Measurements from ENCODE around the gene RAB3C. TPM values are rescaled to one million over a fixed set of nuclear protein-coding genes. Genes with fewer than 3 reads are reported as not detected.

The RAB3C gene
- total RNA-seq, 1 donor from 2014 or later: 0.52 TPM

- no peaks in the 10 kb centered on the region for H3K36me3 ChIP-seq (ENCODE audit: control insufficient read depth in 3 of 3, insufficient read depth in 3 of 3, low read length in 3 of 3)
- no peaks in the 10 kb centered on the region for H3K4me1 ChIP-seq (ENCODE audit: control insufficient read depth in 3 of 3, insufficient read depth in 3 of 3, low read length in 3 of 3)
- H3K9me3 ChIP-seq (ENCODE audit: control insufficient read depth in 3 of 3, low read length in 3 of 3): no peaks in the 10 kb centered on the region
- no peak overlapping the region for H3K4me3 ChIP-seq (ENCODE audit: low read length in 3 of 3)
- H3K27me3 ChIP-seq (ENCODE audit: control insufficient read depth in 3 of 3, insufficient read depth in 3 of 3, low read length in 3 of 3): no peaks in the 10 kb centered on the region
- H3K9ac ChIP-seq (ENCODE audit: low read depth in 1 of 3, low read length in 3 of 3): no peak overlapping the region
- no peak overlapping the region for H3K27ac ChIP-seq (ENCODE audit: low read depth, low read length)
These were observed 52.5 kb downstream of the RAB3C start for GRCh38 chr5:58635416-58635815.

- Histone ChIP-seq H3K9ac (ENCODE audit: low read depth in 1 of 3, low read length in 3 of 3) (no peak overlapping the region), H3K4me3 (ENCODE audit: low read length in 3 of 3) (no peak overlapping the region), H3K27ac (ENCODE audit: low read depth, low read length) (no peak overlapping the region), H3K27me3 (ENCODE audit: control insufficient read depth in 3 of 3, insufficient read depth in 3 of 3, low read length in 3 of 3) (no peaks in the 10 kb centered on the region), H3K9me3 (ENCODE audit: control insufficient read depth in 3 of 3, low read length in 3 of 3) (no peaks in the 10 kb centered on the region), H3K36me3 (ENCODE audit: control insufficient read depth in 3 of 3, insufficient read depth in 3 of 3, low read length in 3 of 3) (no peaks in the 10 kb centered on the region), H3K4me1 (ENCODE audit: control insufficient read depth in 3 of 3, insufficient read depth in 3 of 3, low read length in 3 of 3) (no peaks in the 10 kb centered on the region)
These were observed 57.1 kb downstream of the RAB3C start for GRCh38 chr5:58640011-58640410.

- H3K9me3 ChIP-seq (ENCODE audit: control insufficient read depth in 3 of 3, low read length in 3 of 3): no peaks in the 10 kb centered on the region
- H3K4me3 ChIP-seq (ENCODE audit: low read length in 3 of 3): no peak overlapping the region
- H3K4me1 ChIP-seq (ENCODE audit: control insufficient read depth in 3 of 3, insufficient read depth in 3 of 3, low read length in 3 of 3): no peaks in the 10 kb centered on the region
- H3K27me3 ChIP-seq (ENCODE audit: control insufficient read depth in 3 of 3, insufficient read depth in 3 of 3, low read length in 3 of 3): no peaks in the 10 kb centered on the region
- H3K27ac ChIP-seq (ENCODE audit: low read depth, low read length): no peak overlapping the region
- no peak overlapping the region for H3K9ac ChIP-seq (ENCODE audit: low read depth in 1 of 3, low read length in 3 of 3)
- H3K36me3 ChIP-seq (ENCODE audit: control insufficient read depth in 3 of 3, insufficient read depth in 3 of 3, low read length in 3 of 3): no peaks in the 10 kb centered on the region
These were observed 58.7 kb downstream of the RAB3C start for GRCh38 chr5:58641533-58641932.

- Histone ChIP-seq H3K36me3 (ENCODE audit: control insufficient read depth in 3 of 3, insufficient read depth in 3 of 3, low read length in 3 of 3) (no peaks in the 10 kb centered on the region), H3K4me1 (ENCODE audit: control insufficient read depth in 3 of 3, insufficient read depth in 3 of 3, low read length in 3 of 3) (no peaks in the 10 kb centered on the region), H3K9ac (ENCODE audit: low read depth in 1 of 3, low read length in 3 of 3) (no peak overlapping the region), H3K4me3 (ENCODE audit: low read length in 3 of 3) (no peak overlapping the region), H3K27me3 (ENCODE audit: control insufficient read depth in 3 of 3, insufficient read depth in 3 of 3, low read length in 3 of 3) (no peaks in the 10 kb centered on the region), H3K9me3 (ENCODE audit: control insufficient read depth in 3 of 3, low read length in 3 of 3) (no peaks in the 10 kb centered on the region), H3K27ac (ENCODE audit: low read depth, low read length) (no peak overlapping the region)
These were observed 66.0 kb downstream of the RAB3C start for GRCh38 chr5:58648846-58649245.

- Histone ChIP-seq H3K27me3 (ENCODE audit: control insufficient read depth in 3 of 3, insufficient read depth in 3 of 3, low read length in 3 of 3) (no peaks in the 10 kb centered on the region), H3K27ac (ENCODE audit: low read depth, low read length) (no peak overlapping the region), H3K9ac (ENCODE audit: low read depth in 1 of 3, low read length in 3 of 3) (no peak overlapping the region), H3K9me3 (ENCODE audit: control insufficient read depth in 3 of 3, low read length in 3 of 3) (no peaks in the 10 kb centered on the region), H3K4me1 (ENCODE audit: control insufficient read depth in 3 of 3, insufficient read depth in 3 of 3, low read length in 3 of 3) (no peaks in the 10 kb centered on the region), H3K36me3 (ENCODE audit: control insufficient read depth in 3 of 3, insufficient read depth in 3 of 3, low read length in 3 of 3) (no peaks in the 10 kb centered on the region), H3K4me3 (ENCODE audit: low read length in 3 of 3) (no peak overlapping the region)
These were observed 66.8 kb downstream of the RAB3C start for GRCh38 chr5:58649716-58650115.

- Histone ChIP-seq H3K9me3 (ENCODE audit: control insufficient read depth in 3 of 3, low read length in 3 of 3) (no peaks in the 10 kb centered on the region), H3K27me3 (ENCODE audit: control insufficient read depth in 3 of 3, insufficient read depth in 3 of 3, low read length in 3 of 3) (no peaks in the 10 kb centered on the region), H3K27ac (ENCODE audit: low read depth, low read length) (no peak overlapping the region), H3K9ac (ENCODE audit: low read depth in 1 of 3, low read length in 3 of 3) (no peak overlapping the region), H3K4me1 (ENCODE audit: control insufficient read depth in 3 of 3, insufficient read depth in 3 of 3, low read length in 3 of 3) (no peaks in the 10 kb centered on the region), H3K36me3 (ENCODE audit: control insufficient read depth in 3 of 3, insufficient read depth in 3 of 3, low read length in 3 of 3) (no peaks in the 10 kb centered on the region), H3K4me3 (ENCODE audit: low read length in 3 of 3) (no peak overlapping the region)
These were observed 70.6 kb downstream of the RAB3C start for GRCh38 chr5:58653521-58653920.

GRCh38 chr5:58666141-58666540 is 83.3 kb downstream of the RAB3C start:
- Histone ChIP-seq H3K4me1 (ENCODE audit: control insufficient read depth in 3 of 3, insufficient read depth in 3 of 3, low read length in 3 of 3) (no peaks in the 10 kb centered on the region), H3K4me3 (ENCODE audit: low read length in 3 of 3) (no peak overlapping the region), H3K27me3 (ENCODE audit: control insufficient read depth in 3 of 3, insufficient read depth in 3 of 3, low read length in 3 of 3) (no peaks in the 10 kb centered on the region), H3K36me3 (ENCODE audit: control insufficient read depth in 3 of 3, insufficient read depth in 3 of 3, low read length in 3 of 3) (no peaks in the 10 kb centered on the region), H3K9me3 (ENCODE audit: control insufficient read depth in 3 of 3, low read length in 3 of 3) (no peaks in the 10 kb centered on the region), H3K9ac (ENCODE audit: low read depth in 1 of 3, low read length in 3 of 3) (no peak overlapping the region), H3K27ac (ENCODE audit: low read depth, low read length) (peak overlapping the region; percentile 33)

GRCh38 chr5:58666598-58667581 is 84.0 kb downstream of the RAB3C start:
- no peak overlapping the region for H3K9ac ChIP-seq (ENCODE audit: low read depth in 1 of 3, low read length in 3 of 3)
- peak overlapping the region; percentile 33 for H3K27ac ChIP-seq (ENCODE audit: low read depth, low read length)
- H3K4me1 ChIP-seq (ENCODE audit: control insufficient read depth in 3 of 3, insufficient read depth in 3 of 3, low read length in 3 of 3): no peaks in the 10 kb centered on the region
- H3K27me3 ChIP-seq (ENCODE audit: control insufficient read depth in 3 of 3, insufficient read depth in 3 of 3, low read length in 3 of 3): no peaks in the 10 kb centered on the region
- H3K36me3 ChIP-seq (ENCODE audit: control insufficient read depth in 3 of 3, insufficient read depth in 3 of 3, low read length in 3 of 3): no peaks in the 10 kb centered on the region
- H3K4me3 ChIP-seq (ENCODE audit: low read length in 3 of 3): no peak overlapping the region
- no peaks in the 10 kb centered on the region for H3K9me3 ChIP-seq (ENCODE audit: control insufficient read depth in 3 of 3, low read length in 3 of 3)

- Histone ChIP-seq H3K4me1 (ENCODE audit: control insufficient read depth in 3 of 3, insufficient read depth in 3 of 3, low read length in 3 of 3) (no peaks in the 10 kb centered on the region), H3K36me3 (ENCODE audit: control insufficient read depth in 3 of 3, insufficient read depth in 3 of 3, low read length in 3 of 3) (no peaks in the 10 kb centered on the region), H3K9me3 (ENCODE audit: control insufficient read depth in 3 of 3, low read length in 3 of 3) (no peaks in the 10 kb centered on the region), H3K9ac (ENCODE audit: low read depth in 1 of 3, low read length in 3 of 3) (no peak overlapping the region), H3K27ac (ENCODE audit: low read depth, low read length) (no peak overlapping the region), H3K27me3 (ENCODE audit: control insufficient read depth in 3 of 3, insufficient read depth in 3 of 3, low read length in 3 of 3) (no peaks in the 10 kb centered on the region), H3K4me3 (ENCODE audit: low read length in 3 of 3) (no peak overlapping the region)
These were observed 87.7 kb downstream of the RAB3C start for GRCh38 chr5:58670582-58670981.

GRCh38 chr5:58671155-58671554 is 88.3 kb downstream of the RAB3C start:
- no peaks in the 10 kb centered on the region for H3K9me3 ChIP-seq (ENCODE audit: control insufficient read depth in 3 of 3, low read length in 3 of 3)
- no peaks in the 10 kb centered on the region for H3K36me3 ChIP-seq (ENCODE audit: control insufficient read depth in 3 of 3, insufficient read depth in 3 of 3, low read length in 3 of 3)
- no peaks in the 10 kb centered on the region for H3K27me3 ChIP-seq (ENCODE audit: control insufficient read depth in 3 of 3, insufficient read depth in 3 of 3, low read length in 3 of 3)
- no peaks in the 10 kb centered on the region for H3K4me1 ChIP-seq (ENCODE audit: control insufficient read depth in 3 of 3, insufficient read depth in 3 of 3, low read length in 3 of 3)
- H3K4me3 ChIP-seq (ENCODE audit: low read length in 3 of 3): no peak overlapping the region
- no peak overlapping the region for H3K9ac ChIP-seq (ENCODE audit: low read depth in 1 of 3, low read length in 3 of 3)
- no peak overlapping the region for H3K27ac ChIP-seq (ENCODE audit: low read depth, low read length)
